ENCODE results near the gene ZAP70.
"Not testable (repeated sequence)": the region's sequence is repeated elsewhere in the genome, so short reads cannot be mapped to it uniquely, and the experiment has no call there.

DNA sequence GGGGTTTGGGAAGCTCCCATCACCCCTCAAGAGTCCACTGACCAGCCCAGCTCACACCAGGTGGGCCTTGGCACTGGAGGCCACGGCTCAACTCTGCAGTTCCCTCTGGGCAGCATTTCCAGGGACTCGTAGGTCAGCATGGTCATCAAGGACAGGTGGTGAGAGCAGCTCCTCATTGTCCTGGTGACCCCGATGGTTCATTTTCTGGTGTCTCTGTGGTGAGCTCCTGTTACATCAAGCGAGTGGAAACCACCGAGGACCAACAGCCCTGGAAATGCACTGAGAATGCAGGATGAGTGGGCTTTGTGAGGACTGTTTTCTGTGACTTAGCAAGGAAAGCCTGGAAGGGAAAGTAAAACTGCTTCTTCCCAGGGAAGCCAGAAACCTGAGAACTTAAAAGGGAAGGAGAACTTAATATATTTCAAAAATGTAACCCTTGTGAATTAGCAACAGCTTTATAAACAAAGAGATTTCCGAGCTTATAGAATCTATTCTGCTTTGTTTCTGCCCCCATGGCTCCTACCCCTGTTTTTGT lies 40.7 kb upstream of the ZAP70 start:
- TF ChIP-seq FOXM1 (IDR thresholded peaks at IDR 0.05; ENCODE audit: borderline replicate concordance); SUZ12 (IDR thresholded peaks at IDR 0.05); HDGF (IDR thresholded peaks at IDR 0.05; ENCODE audit: borderline replicate concordance): not testable (repeated sequence)

All from HEK293T (cell line).